Naive thymus-derived CD8-positive, alpha-beta T cell (primary cell): ENCODE results near the gene AGPAT3. TPM values are rescaled to one million over a fixed set of nuclear protein-coding genes. Genes with fewer than 3 reads are reported as not detected.
A peak's percentile ranks its signal among the peaks of the same experiment; 100 is the strongest.

ENCODE experiments used
- ATAC-seq, 2 donors: fragments of 150-1000 bp; cut with Tn5 transposase in 1 of 2; sonication (Bioruptor Pico), chemical (Tn5 transposase) in 1 of 2; 1 replicate in 1 of 2; 2 replicates in 1 of 2; pipeline ENCODE4 v1.10.0; 2021; ENCODE audit warnings: mild to moderate bottlenecking in 2 of 2, moderate library complexity in 2 of 2
- POLR2A ChIA-PET: fragments of 350-600 bp; sonication (Branson Sonifier 250); formaldehyde crosslinking; loops from one replicate; lab custom pipeline; 2021; ENCODE audit warnings: antibody characterized with exemption; lab: Charles Lee
- DNase-seq, 10 donors: peaks; one replicate each; pipeline versions ENCODE4 v3.0.0 to v3.0.0-alpha.2; 2020 to 2022
- H3K27ac Mint-ChIP-seq, 10 donors: one replicate each; pipeline ENCODE4 v1.8.0; 2020 to 2022; ENCODE audit warnings: mild to moderate bottlenecking in 10 of 10, mixed read lengths in 10 of 10, moderate library complexity in 4 of 10, inconsistent platforms in 1 of 10
- H3K27me3 Mint-ChIP-seq, 5 donors: one replicate each; pipeline ENCODE4 v1.8.0; 2021 to 2022; ENCODE audit warnings: mixed read lengths in 5 of 5
- H3K36me3 Mint-ChIP-seq, 3 donors: one replicate each; pipeline ENCODE4 v1.8.0; 2020 to 2022; ENCODE audit warnings: mixed read lengths in 3 of 3, mild to moderate bottlenecking in 2 of 3, inconsistent platforms in 1 of 3
- H3K4me1 Mint-ChIP-seq, 4 donors: one replicate each; pipeline ENCODE4 v1.8.0; 2021 to 2022; ENCODE audit warnings: mixed read lengths in 4 of 4
- H3K4me3 Mint-ChIP-seq, 10 donors: one replicate each; pipeline ENCODE4 v1.8.0; 2020 to 2022; ENCODE audit warnings: mild to moderate bottlenecking in 10 of 10, mixed read lengths in 10 of 10, moderate library complexity in 6 of 10, inconsistent platforms in 1 of 10
- H3K9me3 Mint-ChIP-seq, 9 donors: one replicate each; pipeline ENCODE4 v1.8.0; 2020 to 2022; ENCODE audit warnings: mixed read lengths in 9 of 9, mild to moderate bottlenecking in 3 of 9, inconsistent platforms in 1 of 9, moderate library complexity in 1 of 9
- polyA plus RNA-seq, 3 donors: library from polyadenylated mRNA; unstranded; fragments of 300-500 nt; fragmentation: Illumina TruSeq; gene quantifications; one replicate each; pipeline ENCODE4 v1.2.3, GENCODE V29; 2021
- total RNA-seq, 8 experiments: library from RNA in 2 of 8; stranded (reverse) in 2 of 8; gene quantifications; one replicate each; pipeline ENCODE4 v1.2.3 and lab custom pipeline; 2021 to 2026

The AGPAT3 gene
- total and polyA plus RNA-seq, 5 experiments from 2014 or later, result 10.9 to 59.0 (median 18.0) TPM

DNA sequence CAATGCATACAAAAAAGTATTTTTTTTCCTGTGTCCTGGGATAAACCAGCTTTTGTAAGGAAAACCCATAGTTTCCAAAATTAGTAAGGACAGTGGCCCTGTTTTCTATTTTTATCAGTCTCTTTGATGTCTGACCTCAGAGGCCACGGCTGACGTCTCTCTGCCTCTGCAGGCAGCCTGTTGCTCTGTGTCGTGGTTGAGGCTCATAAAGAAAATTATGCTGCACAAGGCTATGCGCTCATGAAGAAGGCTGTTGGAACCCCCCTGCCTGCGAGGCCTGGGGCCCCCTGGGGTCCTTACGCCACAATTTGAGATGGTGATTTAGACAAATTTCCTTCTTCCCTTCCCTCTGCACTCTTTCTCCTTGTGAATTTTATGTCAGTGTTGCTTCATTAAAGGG lies 48.9 kb downstream of the AGPAT3 start:
- ATAC-seq (no peak), DNase-seq (peak in 4 of 10 donors; percentile 23 to 35 (median 28))
- POLR2A ChIA-PET, result interaction anchor here (0.6 to 1.4 kb wide), 2 partner anchors 20 to 51 kb away, joined by 3 to 6 read pairs; no protein-coding TSS in a partner anchor
- Mint-ChIP-seq H3K27me3 (no peaks in the 10 kb centered on the region), H3K9me3 (peaks cover 0 to 10% (median 4%) of the 10 kb centered on the region in 9 donors), H3K4me1 (peaks cover 35 to 61% (median 52%) of the 10 kb centered on the region in 4 donors), H3K27ac (peak overlapping the region; percentile 53 to 85 (median 64)), H3K36me3 (peaks cover 8 to 10% (median 9%) of the 10 kb centered on the region in 3 donors), H3K4me3 (peak overlapping the region in 1 of 10 donors; percentile 16)

DNA sequence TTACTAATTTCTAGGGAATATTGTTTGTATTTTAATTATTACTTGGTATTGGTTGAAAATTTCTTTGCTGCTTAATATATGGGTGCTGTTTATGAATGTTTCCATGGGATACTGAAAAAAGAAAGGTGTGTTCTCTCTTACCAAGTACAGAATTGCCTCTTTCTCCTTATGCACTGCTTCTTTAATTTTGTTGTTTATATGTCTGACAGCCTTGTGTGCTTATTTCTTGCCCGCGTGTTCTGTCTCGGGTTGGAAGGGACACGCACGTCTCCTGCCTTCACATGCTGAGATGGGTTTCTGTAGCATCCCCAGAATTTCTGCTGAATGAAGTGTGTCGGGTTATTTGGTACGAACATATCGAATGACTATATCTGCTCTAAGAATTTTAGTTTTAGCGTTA lies 51.1 kb downstream of the AGPAT3 start:
- no peaks in the 10 kb centered on the region for H3K27me3 Mint-ChIP-seq
- DNase-seq (no peak), ATAC-seq (no peak)
- H3K9me3 Mint-ChIP-seq, result peaks cover 0 to 10% (median 4%) of the 10 kb centered on the region in 9 donors
- H3K27ac Mint-ChIP-seq, result peak overlapping the region; percentile 78 to 96 (median 94)
- H3K36me3 Mint-ChIP-seq, result peaks cover 8 to 10% (median 9%) of the 10 kb centered on the region in 3 donors
- POLR2A ChIA-PET, result interaction anchor here (0.5 kb wide), 1 partner anchor 76 kb away, joined by 3 read pairs; no protein-coding TSS in a partner anchor
- peaks cover 40 to 64% (median 61%) of the 10 kb centered on the region in 4 donors for H3K4me1 Mint-ChIP-seq
- peak overlapping the region; percentile 83 to 97 (median 90) for H3K4me3 Mint-ChIP-seq

DNA sequence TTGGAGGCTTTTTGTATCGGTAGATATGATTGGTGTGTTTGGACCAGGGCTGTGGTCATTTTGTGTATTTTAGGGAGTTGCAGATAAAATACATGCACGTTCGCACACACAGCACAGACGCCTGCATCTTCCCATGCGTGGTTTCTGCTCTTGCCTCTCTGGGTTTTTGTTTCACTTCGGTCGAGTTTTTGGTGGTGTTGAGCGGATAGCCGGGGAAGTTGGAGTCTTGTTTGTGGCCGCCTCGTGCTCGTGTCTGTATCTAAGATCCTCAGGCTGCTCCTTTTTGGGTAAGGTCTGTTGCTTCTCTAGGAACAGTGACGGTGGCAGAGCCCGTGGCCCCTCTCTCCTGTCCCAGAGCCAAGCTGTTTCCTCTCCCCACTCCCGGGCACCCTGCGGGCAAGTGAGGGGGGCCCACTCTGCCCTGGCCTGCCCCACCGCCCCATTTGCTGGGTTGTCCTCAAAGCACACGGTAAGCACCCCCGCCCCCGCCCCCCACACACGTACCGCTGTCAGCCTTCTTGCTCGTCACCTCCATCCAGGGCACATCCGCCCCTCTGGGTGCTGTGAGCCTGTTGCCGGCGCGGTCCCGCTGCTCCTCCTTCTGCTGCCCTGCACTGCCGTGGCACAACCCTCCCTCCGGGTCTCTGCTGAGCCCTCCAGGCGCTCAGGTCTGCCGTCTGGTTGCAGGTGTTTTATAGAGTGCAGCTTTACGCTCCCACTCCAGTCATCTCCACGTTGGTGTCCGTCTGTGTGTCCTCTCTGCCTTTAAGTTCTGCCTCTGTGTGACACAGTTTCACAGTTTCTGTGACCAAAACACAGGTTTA lies 51.9 kb downstream of the AGPAT3 start:
- H3K4me1 Mint-ChIP-seq, result peaks cover 41 to 66% (median 65%) of the 10 kb centered on the region in 4 donors
- POLR2A ChIA-PET, result interaction anchor here (0.5 to 2.9 kb wide), 3 partner anchors 10 to 50 kb away, joined by 3 to 15 read pairs (median 13); no protein-coding TSS in a partner anchor
- H3K9me3 Mint-ChIP-seq, result peaks cover 0 to 10% (median 4%) of the 10 kb centered on the region in 9 donors
- H3K36me3 Mint-ChIP-seq, result peaks cover 8 to 10% (median 9%) of the 10 kb centered on the region in 3 donors
- H3K27me3 Mint-ChIP-seq, result no peaks in the 10 kb centered on the region
- peak overlapping the region; percentile 83 to 97 (median 90) for H3K4me3 Mint-ChIP-seq
- peak; percentile 67 to 88 (median 80) for DNase-seq
- ATAC-seq, result peak; percentile 82 to 85
- H3K27ac Mint-ChIP-seq, result peak overlapping the region; percentile 91 to 98 (median 95)

GRCh38 chr21:43917515-43918384 lies 52.7 kb downstream of the AGPAT3 start:
- ATAC-seq (no peak), DNase-seq (peak in 5 of 10 donors; percentile 15 to 62 (median 22))
- peaks cover under 1 to 3% (median 1%) of the 10 kb centered on the region in 3 donors for H3K36me3 Mint-ChIP-seq
- peak overlapping the region; percentile 83 to 97 (median 90) for H3K4me3 Mint-ChIP-seq
- POLR2A ChIA-PET, result interaction anchor here (0.6 to 2.9 kb wide), 8 partner anchors 9 to 512 kb away, joined by 3 to 15 read pairs (median 4); no protein-coding TSS in a partner anchor
- peaks cover 44 to 72% (median 68%) of the 10 kb centered on the region in 4 donors for H3K4me1 Mint-ChIP-seq
- no peaks in the 10 kb centered on the region for H3K27me3 Mint-ChIP-seq
- H3K9me3 Mint-ChIP-seq, result peaks cover 0 to 2% (median under 1%) of the 10 kb centered on the region in 9 donors
- peak overlapping the region; percentile 91 to 98 (median 95) for H3K27ac Mint-ChIP-seq

DNA sequence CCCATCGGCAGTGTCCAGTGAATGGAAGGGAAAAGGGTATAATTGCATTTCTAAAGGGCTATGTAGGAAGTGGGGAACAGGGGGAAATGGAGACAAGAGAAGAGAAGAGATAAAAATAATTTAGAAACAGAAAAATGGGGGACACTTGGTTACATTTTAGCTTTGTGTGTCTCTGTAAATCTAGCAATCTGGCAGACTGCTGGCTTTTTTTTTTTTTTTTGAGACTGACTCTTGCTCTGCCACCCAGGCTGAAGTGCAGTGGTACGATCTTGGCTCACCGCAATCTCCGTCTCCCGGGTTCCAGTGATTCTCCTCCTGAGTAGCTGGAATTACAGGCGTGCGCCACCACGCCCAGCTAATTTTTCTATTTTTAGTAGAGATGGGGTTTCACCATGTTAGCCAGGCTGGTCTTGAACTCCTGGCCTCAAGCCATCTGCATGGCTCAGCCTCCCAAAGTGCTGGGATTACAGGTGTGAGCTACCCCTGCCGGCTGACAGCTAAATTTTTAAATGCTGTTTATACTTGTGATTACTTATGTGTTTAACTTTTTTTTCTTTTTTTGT lies 53.4 kb downstream of the AGPAT3 start:
- H3K27ac Mint-ChIP-seq, result peak overlapping the region; percentile 70 to 95 (median 92)
- POLR2A ChIA-PET, result interaction anchor here (0.6 to 2.9 kb wide), 9 partner anchors 9 to 511 kb away, joined by 3 to 15 read pairs (median 4); no protein-coding TSS in a partner anchor
- H3K36me3 Mint-ChIP-seq, result no peaks in the 10 kb centered on the region
- H3K27me3 Mint-ChIP-seq, result no peaks in the 10 kb centered on the region
- peaks cover 47 to 74% (median 73%) of the 10 kb centered on the region in 4 donors for H3K4me1 Mint-ChIP-seq
- peak in 1 of 10 donors; percentile 21 for DNase-seq
- ATAC-seq, result no peak
- H3K4me3 Mint-ChIP-seq, result peak overlapping the region; percentile 15 to 97 (median 76)
- H3K9me3 Mint-ChIP-seq, result no peaks in the 10 kb centered on the region

DNA sequence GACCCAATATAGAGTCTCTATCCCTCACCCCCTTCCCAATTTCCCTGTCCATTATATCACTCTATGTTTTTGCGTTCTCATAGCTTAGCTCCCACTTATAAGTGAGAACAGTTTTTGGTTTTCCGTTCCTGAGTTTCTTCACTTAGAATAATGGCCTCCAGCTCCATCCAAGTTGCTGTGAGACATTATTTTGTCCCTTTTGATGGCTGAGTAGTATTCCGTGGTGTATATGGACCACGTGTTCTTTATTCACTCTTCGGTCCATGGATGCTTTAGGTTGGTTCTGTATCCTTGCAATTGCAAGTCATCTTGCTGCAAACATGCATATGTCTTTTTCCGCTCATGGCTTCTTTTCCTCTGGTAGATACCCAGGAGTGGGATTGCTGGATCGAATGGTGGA lies 54.3 kb downstream of the AGPAT3 start:
- peak overlapping the region in 8 of 10 donors; percentile 64 to 80 (median 67) for H3K27ac Mint-ChIP-seq
- POLR2A ChIA-PET, result interaction anchor here (2.9 kb wide), 1 partner anchor 53 kb away, joined by 13 read pairs; no protein-coding TSS in a partner anchor
- ATAC-seq, result no peak
- no peak for DNase-seq
- H3K9me3 Mint-ChIP-seq, result no peaks in the 10 kb centered on the region
- H3K27me3 Mint-ChIP-seq, result no peaks in the 10 kb centered on the region
- peaks cover 0 to 3% (median 0%) of the 10 kb centered on the region in 3 donors for H3K36me3 Mint-ChIP-seq
- peaks cover 47 to 75% (median 70%) of the 10 kb centered on the region in 4 donors for H3K4me1 Mint-ChIP-seq
- H3K4me3 Mint-ChIP-seq, result peak overlapping the region in 8 of 10 donors; percentile 23 to 92 (median 62)

- Mint-ChIP-seq H3K9me3 (no peaks in the 10 kb centered on the region), H3K27me3 (no peaks in the 10 kb centered on the region), H3K27ac (peak overlapping the region in 9 of 10 donors; percentile 30 to 99 (median 95)), H3K36me3 (peaks cover 0 to 3% (median 2%) of the 10 kb centered on the region in 3 donors), H3K4me1 (peaks cover 48 to 78% (median 69%) of the 10 kb centered on the region in 4 donors), H3K4me3 (peak overlapping the region in 7 of 10 donors; percentile 22 to 78 (median 62))
- DNase-seq, result peak in 1 of 10 donors; percentile 54
- POLR2A ChIA-PET, result interaction anchor here (1.6 to 2.0 kb wide), 4 partner anchors 17 to 110 kb away, joined by 5 to 10 read pairs (median 8); partner anchors contain the start of gene AGPAT3
- ATAC-seq, result no peak
These were observed 55.1 kb downstream of the AGPAT3 start for GRCh38 chr21:43919871-43920801.

DNA sequence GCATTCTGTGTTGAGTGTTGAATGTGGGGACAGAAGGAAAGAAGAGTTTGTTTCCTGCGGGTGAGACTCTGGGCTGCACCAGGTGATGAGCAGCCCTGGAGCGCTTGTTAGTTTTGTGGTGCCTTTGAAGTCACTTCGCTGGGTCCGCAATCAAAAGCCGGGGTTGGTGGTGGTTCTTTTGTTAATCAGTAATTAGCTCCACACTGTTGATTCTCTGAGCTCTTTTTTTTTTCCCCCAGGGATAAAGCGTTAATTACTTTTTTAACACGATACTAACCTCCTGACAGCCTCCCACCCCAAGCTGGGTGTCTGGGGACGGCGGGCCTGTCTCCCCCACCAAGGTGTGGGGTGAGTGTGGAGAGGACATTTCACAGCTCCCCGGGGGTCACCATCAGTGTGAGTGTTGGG lies 56.6 kb downstream of the AGPAT3 start:
- peak overlapping the region; percentile 64 to 92 (median 78) for H3K4me3 Mint-ChIP-seq
- H3K27ac Mint-ChIP-seq, result peak overlapping the region; percentile 91 to 99 (median 97)
- POLR2A ChIA-PET, result interaction anchor here (0.7 to 2.0 kb wide), 11 partner anchors 13 to 1029 kb away, joined by 3 to 11 read pairs (median 4); partner anchors contain the start of gene AGPAT3
- H3K4me1 Mint-ChIP-seq, result peaks cover 44 to 79% (median 60%) of the 10 kb centered on the region in 4 donors
- H3K36me3 Mint-ChIP-seq, result peaks cover 0 to 7% (median 2%) of the 10 kb centered on the region in 3 donors
- peak; percentile 39 to 46 for ATAC-seq
- no peaks in the 10 kb centered on the region for H3K9me3 Mint-ChIP-seq
- no peaks in the 10 kb centered on the region for H3K27me3 Mint-ChIP-seq
- DNase-seq, result peak; percentile 21 to 79 (median 56)

GRCh38 chr21:43921979-43922945 lies 57.2 kb downstream of the AGPAT3 start:
- peaks cover 41 to 75% (median 54%) of the 10 kb centered on the region in 4 donors for H3K4me1 Mint-ChIP-seq

More at GRCh38 chr21:43921979-43922945, 57.2 kb downstream of the AGPAT3 start:
- peaks cover 0 to 7% (median 2%) of the 10 kb centered on the region in 3 donors for H3K36me3 Mint-ChIP-seq
- ATAC-seq (peak; percentile 76 to 82), DNase-seq (peak; percentile 55 to 93 (median 82))
- H3K4me3 Mint-ChIP-seq, result peak overlapping the region; percentile 64 to 92 (median 78)
- no peaks in the 10 kb centered on the region for H3K27me3 Mint-ChIP-seq
- POLR2A ChIA-PET, result interaction anchor here (0.7 to 2.0 kb wide), 11 partner anchors 9 to 1030 kb away, joined by 3 to 11 read pairs (median 4); partner anchors contain the start of gene AGPAT3
- no peaks in the 10 kb centered on the region for H3K9me3 Mint-ChIP-seq
- peak overlapping the region; percentile 91 to 99 (median 97) for H3K27ac Mint-ChIP-seq
